ENCODE results near the gene LRP1B. TPM values are rescaled to one million over a fixed set of nuclear protein-coding genes. Genes with fewer than 3 reads are reported as not detected.
"Not testable (repeated sequence)": the region's sequence is repeated elsewhere in the genome, so short reads cannot be mapped to it uniquely, and the experiment has no call there.

LRP1B gene
- total and polyA plus RNA-seq, 8 donors, result 0.03 to 1.6 (median 0.84) TPM

DNA sequence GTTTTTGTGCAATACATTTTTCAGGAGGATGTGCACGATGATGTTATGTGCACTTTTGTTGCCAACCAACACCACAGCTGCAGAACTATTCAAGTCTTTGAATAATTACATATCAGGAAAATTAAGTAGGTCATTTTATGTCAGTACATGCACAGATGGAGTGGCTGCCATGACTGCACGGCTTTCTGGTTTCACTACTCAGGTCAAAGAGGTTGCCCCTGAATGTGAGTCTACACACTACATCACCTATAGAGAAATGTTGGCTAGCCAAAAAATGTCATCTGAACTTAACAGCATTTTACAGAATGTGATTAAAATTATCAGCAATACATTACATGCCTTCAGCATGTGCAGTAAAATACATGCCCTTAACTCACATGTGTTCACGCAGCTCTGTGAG is 1713.3 kb downstream of the LRP1B start:
- no peaks in the 10 kb centered on the region for H3K4me1 ChIP-seq
- H3K4me3 ChIP-seq, result no peak overlapping the region
- no peaks in the 10 kb centered on the region for H3K36me3 ChIP-seq
- no peak for DNase-seq
- H3K27me3 ChIP-seq, result no peaks in the 10 kb centered on the region
- H3K27ac ChIP-seq, result no peak overlapping the region
- no peak for TF ChIP-seq CTCF (IDR thresholded peaks at IDR 0.05)
- no peak for ATAC-seq
- intact Hi-C loops (cut with DNase I), result no loop called here
- H3K9me3 ChIP-seq, result peaks cover 0 to 3% of the 10 kb centered on the region in 2 donors

- Histone ChIP-seq H3K4me3 (no peak overlapping the region), H3K4me1 (no peaks in the 10 kb centered on the region), H3K27me3 (no peaks in the 10 kb centered on the region), H3K36me3 (no peaks in the 10 kb centered on the region), H3K27ac (no peak overlapping the region), H3K9me3 (peaks cover 0 to 3% of the 10 kb centered on the region in 2 donors)
- ATAC-seq, result no peak
- no peak for DNase-seq
- intact Hi-C loops (cut with DNase I), result no loop called here
- TF ChIP-seq CTCF (IDR thresholded peaks at IDR 0.05), result no peak
Observed at GRCh38 chr2:140416577-140416976, 1714.2 kb downstream of the LRP1B start.

DNA sequence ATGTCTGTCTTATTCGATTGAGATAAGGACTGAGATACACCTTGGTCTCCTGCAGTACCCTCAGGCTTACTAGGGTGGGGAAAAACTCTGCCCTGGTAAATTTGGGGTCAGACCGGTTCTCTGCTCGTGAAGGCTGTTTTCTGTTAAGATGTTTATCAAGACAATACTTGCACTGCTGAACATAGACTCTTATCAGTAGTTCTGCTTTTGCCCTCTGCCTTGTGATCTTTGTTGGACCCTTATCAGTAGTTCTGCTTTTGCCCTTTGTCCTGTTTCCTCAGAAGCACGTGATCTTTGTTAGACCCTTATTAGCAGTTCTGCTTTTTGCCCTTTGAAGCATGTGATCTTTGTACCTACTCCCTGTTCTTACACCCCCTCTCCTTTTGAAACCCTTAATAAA is 1715.8 kb downstream of the LRP1B start:
- H3K27me3 ChIP-seq; ATAC-seq; H3K36me3 ChIP-seq; H3K4me1 ChIP-seq; H3K9me3 ChIP-seq; H3K4me3 ChIP-seq; intact Hi-C loops (cut with DNase I); DNase-seq; H3K27ac ChIP-seq: not testable (repeated sequence)

- DNase-seq (no peak), ATAC-seq (no peak)
- Histone ChIP-seq H3K27me3 (no peaks in the 10 kb centered on the region), H3K36me3 (no peaks in the 10 kb centered on the region), H3K27ac (no peak overlapping the region), H3K4me1 (no peaks in the 10 kb centered on the region), H3K4me3 (no peak overlapping the region), H3K9me3 (peaks cover 0 to 3% of the 10 kb centered on the region in 2 donors)
- no peak for TF ChIP-seq CTCF (IDR thresholded peaks at IDR 0.05)
- intact Hi-C loops (cut with DNase I), result no loop called here
Observed at GRCh38 chr2:140410695-140411094, 1720.1 kb downstream of the LRP1B start.

GRCh38 chr2:140401056-140401455 is 1729.8 kb downstream of the LRP1B start:
- intact Hi-C loops (cut with DNase I), result no loop called here
- no peak overlapping the region for H3K4me3 ChIP-seq
- H3K4me1 ChIP-seq, result no peaks in the 10 kb centered on the region
- H3K9me3 ChIP-seq, result peaks cover 0 to 41% of the 10 kb centered on the region in 2 donors
- no peaks in the 10 kb centered on the region for H3K36me3 ChIP-seq
- ATAC-seq (no peak), DNase-seq (no peak)
- TF ChIP-seq CTCF (IDR thresholded peaks at IDR 0.05), result no peak
- no peak overlapping the region for H3K27ac ChIP-seq
- H3K27me3 ChIP-seq, result no peaks in the 10 kb centered on the region

DNA sequence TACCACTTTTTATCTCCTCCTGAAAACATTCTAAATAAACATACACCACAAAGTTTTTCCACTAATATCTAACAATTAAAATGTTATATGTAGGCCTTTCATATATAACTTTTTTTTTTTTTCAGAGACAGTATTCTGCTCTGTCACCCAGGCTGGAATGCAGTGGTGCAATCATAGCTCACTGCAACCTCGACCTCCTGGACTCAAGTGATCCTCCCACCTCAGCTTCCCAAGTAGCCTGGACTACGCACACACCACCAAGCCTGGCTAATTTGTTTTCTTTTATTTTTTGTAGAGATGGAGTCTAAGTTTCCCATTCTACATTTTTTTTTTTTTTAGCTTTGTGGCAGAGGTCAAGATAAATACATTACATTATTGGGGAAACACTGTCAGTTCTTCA is 1738.0 kb downstream of the LRP1B start:
- Histone ChIP-seq H3K27ac (no peak overlapping the region), H3K4me1 (no peaks in the 10 kb centered on the region), H3K36me3 (no peaks in the 10 kb centered on the region), H3K4me3 (no peak overlapping the region), H3K27me3 (no peaks in the 10 kb centered on the region), H3K9me3 (no peaks in the 10 kb centered on the region)
- no peak for TF ChIP-seq CTCF (IDR thresholded peaks at IDR 0.05)
- DNase-seq, result no peak
- no peak for ATAC-seq
- intact Hi-C loops (cut with DNase I), result no loop called here

Measured in left lung (tissue), 10 donors.